K562 (cell line): ENCODE measurements around the gene PAF1. TPM values are rescaled to one million over a fixed set of nuclear protein-coding genes. Genes with fewer than 3 reads are reported as not detected.

ENCODE experiments used
- DDX20 ChIP-seq: fragments of 450-650 bp; IDR thresholded peaks from 2 replicates; pipeline ENCODE4 v1.6.1; 2016; ENCODE audit warnings: missing genetic modification characterization, low read depth, mild to moderate bottlenecking, missing compliant biosample characterization, moderate library complexity
- HCFC1 ChIP-seq: IDR thresholded peaks from 2 replicates; pipeline ENCODE4 v1.6.1; 2012; ENCODE audit warnings: low read depth, low read length, improper control_type of control experiment
- HDAC6 ChIP-seq: IDR thresholded peaks from 2 replicates; pipeline ENCODE4 v1.6.1; 2012; ENCODE audit warnings: low read depth, mild to moderate bottlenecking, control low read depth, inconsistent platforms, low read length, moderate library complexity
- HMBOX1 ChIP-seq: sonication (generic); IDR thresholded peaks from 2 replicates; pipeline ENCODE4 v1.6.1; 2016
- MYC ChIP-seq, 2 experiments: fragments of 250-450 bp in 1 of 2; sonication (Bioruptor Pico) in 1 of 2; IDR thresholded peaks; 2 replicates each; pipeline versions ENCODE4 v1.5.1 to v1.6.1; 2012 to 2021; ENCODE audit warnings: low read depth in 2 of 2, borderline replicate concordance in 1 of 2, improper control_type of control experiment in 1 of 2, low read length in 1 of 2, mild to moderate bottlenecking in 1 of 2, moderate library complexity in 1 of 2
- NR3C1 ChIP-seq: sonication (generic); formaldehyde crosslinking; IDR thresholded peaks from 2 replicates; pipeline ENCODE4 v1.8.1; 2022; ENCODE audit warnings: missing genetic modification reagents
- PRPF4 ChIP-seq: fragments of 200-400 bp; formaldehyde crosslinking; IDR thresholded peaks from one replicate; pipeline ENCODE4 v1.6.1; 2017; ENCODE audit warnings: low read length, low read depth, mild to moderate bottlenecking; ENCODE audit not compliant: insufficient read depth, poor library complexity, severe bottlenecking
- RBM39 ChIP-seq: fragments of 200-400 bp; formaldehyde crosslinking; optimal IDR thresholded peaks from 2 replicates; pipeline ENCODE3; 2018; ENCODE audit warnings: low read depth, low read length
- RERE ChIP-seq: sonication (generic); formaldehyde crosslinking; IDR thresholded peaks from 2 replicates; pipeline ENCODE4 v1.8.0; 2023; ENCODE audit warnings: missing genetic modification reagents, mild to moderate bottlenecking, borderline replicate concordance
- SMARCA4 ChIP-seq: fragments of 450-650 bp; IDR thresholded peaks from 2 replicates; pipeline ENCODE4 v1.6.1; 2016
- XRCC4 ChIP-seq: IDR thresholded peaks from one replicate; pipeline ENCODE4 v1.6.1; 2011; ENCODE audit not compliant: insufficient read depth, insufficient read length; ENCODE audit errors: extremely low read depth
- ZBTB33 ChIP-seq: sonication (generic); formaldehyde crosslinking; IDR thresholded peaks from 2 replicates; pipeline ENCODE4 v1.8.1; 2023; ENCODE audit warnings: mild to moderate bottlenecking, missing genetic modification reagents
- ZBTB49 ChIP-seq: sonication (generic); formaldehyde crosslinking; IDR thresholded peaks from 2 replicates; pipeline ENCODE4 v1.8.0; 2022; ENCODE audit warnings: missing genetic modification reagents, mild to moderate bottlenecking, borderline replicate concordance
- ZNF41 ChIP-seq: fragments of 250-450 bp; sonication (Bioruptor Pico); conservative IDR thresholded peaks from 2 replicates; pipeline ENCODE4 v1.4.0; 2020; ENCODE audit warnings: mild to moderate bottlenecking
- polyA plus RNA-seq, 8 experiments: library from polyadenylated mRNA; depleted of rRNA in 4 of 8; stranded (reverse) in 5 of 8; unstranded in 3 of 8; fragments of >200 nt; fragmentation: Nextera tagmentation in 2 of 8; fragmentation: Illumina TruSeq in 1 of 8; extraction: Ambion mirVana in 2 of 8; extraction: Trizol in 1 of 8; gene quantifications; 2 replicates each; pipeline versions ENCODE4 v1.2.1 to v1.2.3, GENCODE V29; 2011 to 2014; ENCODE audit warnings: inconsistent platforms in 1 of 8, missing spikeins in 1 of 8
- total RNA-seq, 7 experiments: library from RNA; depleted of rRNA in 6 of 7; stranded (reverse); fragments of >200 nt in 6 of 7; fragmentation: Illumina TruSeq in 2 of 7; extraction: Trizol in 2 of 7; gene quantifications; 2 replicates each; pipeline versions ENCODE4 v1.2.1 to v1.2.3, GENCODE V29; 2011 to 2021; ENCODE audit warnings: low replicate concordance in 1 of 7

Gene PAF1
- total and polyA plus RNA-seq, 9 of the 15 experiments (the other 6 are each of a cell fraction or from before 2014, with no cell fraction given), result 1.5 to 45.0 (median 33.8) TPM

- TF ChIP-seq ZBTB49 (CRISPR knock-in tag), result no peak
- TF ChIP-seq RERE (CRISPR knock-in tag), result no peak
- TF ChIP-seq SMARCA4, result 0 out of 2 replicates have a peak, but pooled peaks have one; percentile 77
- no peak for TF ChIP-seq HCFC1
- TF ChIP-seq NR3C1, result no peak
- no peak for TF ChIP-seq PRPF4
- TF ChIP-seq XRCC4, result no peak
- TF ChIP-seq RBM39, result no peak
- no peak for TF ChIP-seq MYC (IDR thresholded peaks at IDR 0.05; ENCODE audit: low read depth, low read length)
- no peak for TF ChIP-seq MYC (CRISPR knock-in tag; IDR thresholded peaks at IDR 0.05; ENCODE audit: borderline replicate concordance, low read depth)
- TF ChIP-seq ZNF41, result no peak
- no peak for TF ChIP-seq HMBOX1
- TF ChIP-seq ZBTB33 (CRISPR knock-in tag), result no peak
- TF ChIP-seq DDX20 (tag), result no peak
- no peak for TF ChIP-seq HDAC6
Measured at GRCh38 chr19:39403331-39404312, 12.7 kb upstream of the PAF1 start (continued).
